ENCODE measurements around the gene PARD3.

GRCh38 chr10:34638406-34639054 is 176.6 kb downstream of the PARD3 start:
- TF ChIP-seq E2F1 (CRISPR knock-in tag; IDR thresholded peaks at IDR 0.05), result no peak
- TF ChIP-seq TEAD4 (CRISPR knock-in tag; IDR thresholded peaks at IDR 0.05), result no peak
- TF ChIP-seq FOXP1 (CRISPR knock-in tag; IDR thresholded peaks at IDR 0.05; ENCODE audit: borderline replicate concordance), result no peak
- TF ChIP-seq CTCF (IDR thresholded peaks at IDR 0.05), result peak; percentile 94
- TF ChIP-seq, protein P1, sequence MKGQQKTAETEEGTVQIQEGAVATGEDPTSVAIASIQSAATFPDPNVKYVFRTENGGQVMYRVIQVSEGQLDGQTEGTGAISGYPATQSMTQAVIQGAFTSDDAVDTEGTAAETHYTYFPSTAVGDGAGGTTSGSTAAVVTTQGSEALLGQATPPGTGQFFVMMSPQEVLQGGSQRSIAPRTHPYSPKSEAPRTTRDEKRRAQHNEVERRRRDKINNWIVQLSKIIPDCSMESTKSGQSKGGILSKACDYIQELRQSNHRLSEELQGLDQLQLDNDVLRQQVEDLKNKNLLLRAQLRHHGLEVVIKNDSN (CRISPR knock-in tag; IDR thresholded peaks at IDR 0.05), result no peak
- no peak for TF ChIP-seq PRDM15 (CRISPR knock-in tag; IDR thresholded peaks at IDR 0.05)
- TF ChIP-seq ETV6 (CRISPR knock-in tag; IDR thresholded peaks at IDR 0.05), result no peak
- no peak for TF ChIP-seq ZNF263 (CRISPR knock-in tag; IDR thresholded peaks at IDR 0.05; ENCODE audit: low read depth)
- TF ChIP-seq, protein P2, sequence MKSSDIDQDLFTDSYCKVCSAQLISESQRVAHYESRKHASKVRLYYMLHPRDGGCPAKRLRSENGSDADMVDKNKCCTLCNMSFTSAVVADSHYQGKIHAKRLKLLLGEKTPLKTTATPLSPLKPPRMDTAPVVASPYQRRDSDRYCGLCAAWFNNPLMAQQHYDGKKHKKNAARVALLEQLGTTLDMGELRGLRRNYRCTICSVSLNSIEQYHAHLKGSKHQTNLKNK (CRISPR knock-in tag; IDR thresholded peaks at IDR 0.05), result no peak
